Measurements from ENCODE around the gene MEIS1.

- TF ChIP-seq CTCF (IDR thresholded peaks at IDR 0.05) = no peak
- TF ChIP-seq POLR2A (IDR thresholded peaks at IDR 0.05) = no peak
Observed at GRCh38 chr2:66412874-66413273, 22.1 kb upstream of the MEIS1 start.
